Measurements from ENCODE around the gene ZNF793.

Gene ZNF793

DNA sequence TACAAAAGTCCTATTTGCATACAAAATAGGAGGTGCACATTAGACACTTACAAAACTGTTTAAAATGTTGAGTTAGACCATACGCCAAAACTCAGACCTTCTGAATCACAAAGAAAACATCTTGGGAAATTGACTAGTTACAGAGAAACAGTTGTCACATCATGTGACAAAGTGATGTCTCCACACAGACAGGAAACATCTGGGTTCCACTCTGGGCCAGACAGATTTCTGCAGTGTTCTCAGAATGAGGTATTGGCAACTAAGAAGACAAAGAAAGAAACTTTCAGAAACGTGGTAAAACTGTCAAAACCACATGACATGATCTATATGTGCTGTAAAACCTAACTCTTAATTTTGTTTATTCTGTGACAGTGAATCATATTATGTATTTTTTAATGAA lies 6.7 kb downstream of the ZNF793 start:
- TF ChIP-seq, protein P1, sequence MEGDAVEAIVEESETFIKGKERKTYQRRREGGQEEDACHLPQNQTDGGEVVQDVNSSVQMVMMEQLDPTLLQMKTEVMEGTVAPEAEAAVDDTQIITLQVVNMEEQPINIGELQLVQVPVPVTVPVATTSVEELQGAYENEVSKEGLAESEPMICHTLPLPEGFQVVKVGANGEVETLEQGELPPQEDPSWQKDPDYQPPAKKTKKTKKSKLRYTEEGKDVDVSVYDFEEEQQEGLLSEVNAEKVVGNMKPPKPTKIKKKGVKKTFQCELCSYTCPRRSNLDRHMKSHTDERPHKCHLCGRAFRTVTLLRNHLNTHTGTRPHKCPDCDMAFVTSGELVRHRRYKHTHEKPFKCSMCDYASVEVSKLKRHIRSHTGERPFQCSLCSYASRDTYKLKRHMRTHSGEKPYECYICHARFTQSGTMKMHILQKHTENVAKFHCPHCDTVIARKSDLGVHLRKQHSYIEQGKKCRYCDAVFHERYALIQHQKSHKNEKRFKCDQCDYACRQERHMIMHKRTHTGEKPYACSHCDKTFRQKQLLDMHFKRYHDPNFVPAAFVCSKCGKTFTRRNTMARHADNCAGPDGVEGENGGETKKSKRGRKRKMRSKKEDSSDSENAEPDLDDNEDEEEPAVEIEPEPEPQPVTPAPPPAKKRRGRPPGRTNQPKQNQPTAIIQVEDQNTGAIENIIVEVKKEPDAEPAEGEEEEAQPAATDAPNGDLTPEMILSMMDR (conservative IDR thresholded peaks at IDR 0.05; ENCODE audit: control insufficient read depth, insufficient read depth, low read depth, low read length): no peak
- DNase-seq (ENCODE audit: low read depth): no peak
- no peak overlapping the region for H3K4me3 ChIP-seq (ENCODE audit: control insufficient read depth, low read depth, low read length)

DNA sequence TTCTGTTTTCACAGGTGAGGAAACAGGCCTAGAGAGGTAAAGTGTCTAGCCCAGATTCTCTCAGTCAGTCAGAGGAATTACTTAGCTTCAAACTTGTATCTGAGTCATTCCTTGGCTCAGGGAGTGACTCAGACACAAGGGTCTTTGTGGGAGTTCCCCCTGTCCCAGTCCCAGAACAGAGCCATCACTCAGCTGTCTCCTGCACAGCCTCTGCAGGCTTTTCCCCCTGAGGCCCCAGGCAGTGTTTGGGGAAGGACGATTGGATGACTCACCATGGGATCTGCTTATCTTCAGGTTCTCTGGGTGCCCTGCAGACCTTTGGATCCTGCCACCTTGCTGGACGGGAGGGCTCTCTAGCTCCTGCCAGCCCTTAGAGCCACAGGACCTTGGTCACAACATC lies 13.2 kb downstream of the ZNF793 start:
- TF ChIP-seq, protein P1 (conservative IDR thresholded peaks at IDR 0.05; ENCODE audit: control insufficient read depth, insufficient read depth, low read depth, low read length): no peak
- DNase-seq (ENCODE audit: low read depth): peak; percentile 14
- H3K4me3 ChIP-seq (ENCODE audit: control insufficient read depth, low read depth, low read length): no peak overlapping the region

DNA sequence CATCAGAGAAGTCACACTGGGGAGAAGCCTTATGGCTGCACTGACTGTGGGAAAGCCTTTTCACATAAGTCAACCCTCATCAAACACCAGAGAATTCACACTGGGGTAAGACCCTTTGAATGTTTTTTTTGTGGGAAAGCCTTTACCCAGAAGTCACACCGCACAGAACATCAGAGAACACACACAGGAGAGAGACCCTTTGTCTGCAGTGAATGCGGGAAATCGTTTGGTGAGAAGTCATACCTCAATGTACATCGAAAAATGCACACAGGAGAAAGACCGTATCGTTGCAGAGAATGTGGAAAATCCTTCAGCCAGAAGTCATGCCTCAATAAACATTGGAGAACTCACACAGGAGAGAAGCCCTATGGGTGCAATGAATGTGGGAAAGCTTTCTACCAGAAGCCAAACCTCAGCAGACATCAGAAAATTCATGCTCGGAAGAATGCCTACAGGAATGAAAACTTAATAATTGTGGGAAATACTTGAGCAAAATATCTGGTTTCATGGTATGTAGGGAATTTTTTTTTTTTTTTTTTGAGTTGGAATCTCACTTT lies 30.7 kb downstream of the ZNF793 start:
- TF ChIP-seq, protein P1 (conservative IDR thresholded peaks at IDR 0.05; ENCODE audit: control insufficient read depth, insufficient read depth, low read depth, low read length): no peak
- peak; percentile 24 for DNase-seq (ENCODE audit: low read depth)
- no peak overlapping the region for H3K4me3 ChIP-seq (ENCODE audit: control insufficient read depth, low read depth, low read length)

DNA sequence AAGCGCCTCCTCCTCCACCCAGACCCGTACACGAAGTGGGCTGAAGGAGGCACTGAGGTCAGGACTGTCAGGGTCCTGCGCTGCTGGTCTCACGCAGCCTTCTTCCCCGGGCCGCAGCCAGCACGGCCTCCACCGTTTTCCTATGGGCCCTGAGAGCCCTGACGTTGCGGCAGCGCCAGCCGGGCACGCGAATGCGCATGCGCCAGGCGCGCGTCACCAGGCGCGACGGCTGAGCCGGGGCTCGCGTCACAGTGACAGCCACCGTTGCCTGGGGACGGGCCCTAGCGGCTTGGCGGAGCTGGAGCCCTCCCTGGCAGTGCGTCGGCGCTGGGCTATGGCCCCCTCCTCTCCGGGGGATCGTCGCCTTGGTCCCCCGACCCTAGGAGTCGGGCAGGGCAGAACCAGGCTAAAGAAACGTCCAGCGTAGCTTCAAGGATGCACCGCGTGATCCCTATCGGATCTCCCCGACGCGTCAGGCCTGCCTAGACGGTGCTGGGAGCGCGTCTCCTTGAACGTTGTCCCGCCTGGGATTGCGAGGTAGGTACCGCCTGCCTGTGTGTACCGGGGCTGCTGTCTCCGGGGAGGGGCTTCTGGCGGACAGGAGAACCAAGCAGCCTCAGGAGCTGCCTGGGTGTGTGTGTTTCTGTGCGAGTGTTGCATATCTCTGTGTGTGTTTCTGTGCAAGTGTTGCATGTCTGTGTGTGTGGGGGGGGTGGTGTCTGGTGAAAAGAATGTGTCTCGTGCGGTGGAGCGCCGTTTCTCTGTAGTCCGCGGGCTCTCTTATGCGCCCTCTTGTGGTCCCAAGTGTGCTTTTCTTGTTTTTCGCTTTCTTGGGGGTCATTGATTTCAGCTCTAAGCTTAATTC lies 44.6 kb downstream of the ZNF793 start:
- peak overlapping the region; percentile 68 for H3K4me3 ChIP-seq (ENCODE audit: control insufficient read depth, low read depth, low read length)
- TF ChIP-seq, protein P1 (conservative IDR thresholded peaks at IDR 0.05; ENCODE audit: control insufficient read depth, insufficient read depth, low read depth, low read length): peak; percentile 61
- DNase-seq (ENCODE audit: low read depth): peak; percentile 72

DNA sequence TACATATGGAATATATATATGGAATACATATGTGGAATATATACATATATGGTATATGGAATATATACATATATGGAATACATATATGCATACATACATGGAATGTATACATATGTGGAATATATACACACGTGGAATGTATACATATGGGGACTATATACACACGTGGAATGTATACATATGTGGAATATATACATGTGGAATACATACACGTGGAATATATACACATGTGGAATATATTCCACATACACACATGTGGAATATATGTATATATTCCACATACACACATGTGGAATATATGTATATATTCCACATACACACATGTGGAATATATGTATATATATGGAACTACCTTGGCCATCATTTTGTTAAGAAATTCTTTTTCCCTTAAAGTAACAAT lies 56.8 kb downstream of the ZNF793 start:
- no peak for DNase-seq (ENCODE audit: low read depth)
- no peak overlapping the region for H3K4me3 ChIP-seq (ENCODE audit: control insufficient read depth, low read depth, low read length)
- TF ChIP-seq, protein P1 (conservative IDR thresholded peaks at IDR 0.05; ENCODE audit: control insufficient read depth, insufficient read depth, low read depth, low read length): no peak

DNA sequence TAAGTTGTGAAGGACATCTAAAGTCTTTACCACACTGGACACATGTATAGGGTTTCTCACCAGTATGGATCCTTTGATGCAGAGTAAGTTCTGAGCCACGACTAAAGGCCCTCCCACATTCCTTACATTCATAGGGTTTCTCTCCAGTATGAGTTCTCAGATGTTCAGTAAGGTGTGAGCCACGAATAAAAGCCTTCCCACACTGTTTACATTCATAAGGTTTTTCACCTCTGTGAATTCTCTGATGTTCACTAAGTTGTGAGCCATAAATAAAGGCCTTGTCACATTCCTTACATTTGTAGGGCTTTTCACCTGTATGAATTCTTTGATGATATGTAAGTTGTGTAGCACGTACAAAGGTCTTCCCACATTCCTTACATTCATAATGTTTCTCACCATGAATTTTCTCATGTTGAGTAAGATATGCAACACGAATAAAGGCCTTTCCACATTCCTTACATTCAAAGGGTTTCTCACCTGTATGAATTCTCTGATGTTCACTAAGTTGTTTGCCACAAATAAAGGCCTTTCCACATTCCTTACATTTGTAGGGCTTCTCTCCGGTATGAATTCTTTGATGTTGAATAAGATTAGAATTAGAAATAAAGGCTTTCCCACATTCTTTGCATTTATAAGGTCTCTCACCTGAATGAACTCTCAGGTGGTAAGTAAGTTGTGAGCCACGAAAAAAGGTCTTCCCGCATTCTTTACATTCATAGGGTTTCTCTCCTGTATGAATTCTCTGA lies 58.1 kb downstream of the ZNF793 start:
- DNase-seq (ENCODE audit: low read depth): no peak
- TF ChIP-seq, protein P1 (conservative IDR thresholded peaks at IDR 0.05; ENCODE audit: control insufficient read depth, insufficient read depth, low read depth, low read length): no peak
- no peak overlapping the region for H3K4me3 ChIP-seq (ENCODE audit: control insufficient read depth, low read depth, low read length)

All from fibroblast of mammary gland (primary cell).